ENCODE results near the gene ZFPM1.

Gene ZFPM1

GRCh38 chr16:88540346-88540977, 87.4 kb downstream of the ZFPM1 start:
- DNase-seq (ENCODE audit: low read depth): no peak

- no peak for DNase-seq (ENCODE audit: low read depth)
Measured at GRCh38 chr16:88541831-88542616, 88.9 kb downstream of the ZFPM1 start.

- no peak for DNase-seq (ENCODE audit: low read depth)
Measured at GRCh38 chr16:88543230-88543813, 90.2 kb downstream of the ZFPM1 start.

GRCh38 chr16:88545781-88546180, 92.7 kb downstream of the ZFPM1 start:
- no peak for DNase-seq (ENCODE audit: low read depth)

- DNase-seq (ENCODE audit: low read depth): no peak
Measured at GRCh38 chr16:88548131-88548874, 95.2 kb downstream of the ZFPM1 start.

- no peak for DNase-seq (ENCODE audit: low read depth)
Measured at GRCh38 chr16:88548985-88549384, 95.9 kb downstream of the ZFPM1 start.

GRCh38 chr16:88549671-88550245, 96.7 kb downstream of the ZFPM1 start:
- no peak for DNase-seq (ENCODE audit: low read depth)

- no peak for DNase-seq (ENCODE audit: low read depth)
Measured at GRCh38 chr16:88550246-88550661, 97.2 kb downstream of the ZFPM1 start.

GRCh38 chr16:88552166-88552565, 99.1 kb downstream of the ZFPM1 start:
- no peak for DNase-seq (ENCODE audit: low read depth)

GRCh38 chr16:88552815-88553214, 99.7 kb downstream of the ZFPM1 start:
- no peak for DNase-seq (ENCODE audit: low read depth)

GRCh38 chr16:88553739-88554138, 100.7 kb downstream of the ZFPM1 start:
- no peak for DNase-seq (ENCODE audit: low read depth)

GRCh38 chr16:88554711-88555264, 101.7 kb downstream of the ZFPM1 start:
- DNase-seq (ENCODE audit: low read depth): no peak

GRCh38 chr16:88556294-88556988, 103.4 kb downstream of the ZFPM1 start:
- no peak for DNase-seq (ENCODE audit: low read depth)

- DNase-seq (ENCODE audit: low read depth): no peak
Measured at GRCh38 chr16:88558457-88559442, 105.7 kb downstream of the ZFPM1 start.

- no peak for DNase-seq (ENCODE audit: low read depth)
Measured at GRCh38 chr16:88560714-88561484, 107.8 kb downstream of the ZFPM1 start.

- no peak for DNase-seq (ENCODE audit: low read depth)
Measured at GRCh38 chr16:88561485-88562359, 108.6 kb downstream of the ZFPM1 start.

- DNase-seq (ENCODE audit: low read depth): peak; percentile 32
Measured at GRCh38 chr16:88566158-88566557, 113.1 kb downstream of the ZFPM1 start.
